Measurements from ENCODE around the gene RABEP1.

DNA sequence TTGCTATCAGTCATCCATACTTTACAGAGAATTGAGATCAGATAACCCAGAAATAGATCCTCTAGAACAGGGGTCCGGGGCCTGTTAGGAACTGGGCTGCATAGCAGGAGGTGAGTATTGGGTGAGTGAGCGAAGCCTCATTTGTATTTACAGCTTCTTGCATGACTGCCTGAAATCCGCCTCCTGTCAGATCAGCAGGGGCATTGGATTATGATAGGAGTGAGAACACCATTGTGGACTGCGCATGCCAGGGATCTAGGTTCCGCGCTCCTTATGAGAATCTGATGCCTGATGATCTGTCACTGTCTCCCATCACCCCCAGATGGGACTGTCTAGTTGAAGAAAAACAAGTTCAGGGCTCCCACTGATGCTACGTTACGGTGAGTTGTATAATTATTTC is 34.5 kb upstream of the RABEP1 start:
- TF ChIP-seq TAF1 (IDR thresholded peaks at IDR 0.05; ENCODE audit: borderline replicate concordance, insufficient read depth, low read length) (no peak), SIN3A (IDR thresholded peaks at IDR 0.05; ENCODE audit: borderline replicate concordance, insufficient read depth, low read length) (no peak)
- TF ChIP-seq, protein P1, sequence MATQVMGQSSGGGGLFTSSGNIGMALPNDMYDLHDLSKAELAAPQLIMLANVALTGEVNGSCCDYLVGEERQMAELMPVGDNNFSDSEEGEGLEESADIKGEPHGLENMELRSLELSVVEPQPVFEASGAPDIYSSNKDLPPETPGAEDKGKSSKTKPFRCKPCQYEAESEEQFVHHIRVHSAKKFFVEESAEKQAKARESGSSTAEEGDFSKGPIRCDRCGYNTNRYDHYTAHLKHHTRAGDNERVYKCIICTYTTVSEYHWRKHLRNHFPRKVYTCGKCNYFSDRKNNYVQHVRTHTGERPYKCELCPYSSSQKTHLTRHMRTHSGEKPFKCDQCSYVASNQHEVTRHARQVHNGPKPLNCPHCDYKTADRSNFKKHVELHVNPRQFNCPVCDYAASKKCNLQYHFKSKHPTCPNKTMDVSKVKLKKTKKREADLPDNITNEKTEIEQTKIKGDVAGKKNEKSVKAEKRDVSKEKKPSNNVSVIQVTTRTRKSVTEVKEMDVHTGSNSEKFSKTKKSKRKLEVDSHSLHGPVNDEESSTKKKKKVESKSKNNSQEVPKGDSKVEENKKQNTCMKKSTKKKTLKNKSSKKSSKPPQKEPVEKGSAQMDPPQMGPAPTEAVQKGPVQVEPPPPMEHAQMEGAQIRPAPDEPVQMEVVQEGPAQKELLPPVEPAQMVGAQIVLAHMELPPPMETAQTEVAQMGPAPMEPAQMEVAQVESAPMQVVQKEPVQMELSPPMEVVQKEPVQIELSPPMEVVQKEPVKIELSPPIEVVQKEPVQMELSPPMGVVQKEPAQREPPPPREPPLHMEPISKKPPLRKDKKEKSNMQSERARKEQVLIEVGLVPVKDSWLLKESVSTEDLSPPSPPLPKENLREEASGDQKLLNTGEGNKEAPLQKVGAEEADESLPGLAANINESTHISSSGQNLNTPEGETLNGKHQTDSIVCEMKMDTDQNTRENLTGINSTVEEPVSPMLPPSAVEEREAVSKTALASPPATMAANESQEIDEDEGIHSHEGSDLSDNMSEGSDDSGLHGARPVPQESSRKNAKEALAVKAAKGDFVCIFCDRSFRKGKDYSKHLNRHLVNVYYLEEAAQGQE (IDR thresholded peaks at IDR 0.05; ENCODE audit: insufficient read depth in 1 of 2, low read depth in 2 of 2, low read length in 2 of 2), result no peak
